NCI-H2227 (cell line): ENCODE data around the gene DCANP1.

Experiments
- DNase-seq: peaks from one replicate; lab custom pipeline; 2025; ENCODE audit not compliant: unreplicated experiment; lab: John Stamatoyannopoulos, UW

DCANP1 gene

GRCh38 chr5:135457424-135458071, 10.4 kb upstream of the DCANP1 start:
- DNase-seq: peak; percentile 74

GRCh38 chr5:135456238-135457099, 9.3 kb upstream of the DCANP1 start:
- no peak for DNase-seq

GRCh38 chr5:135455876-135456237, 8.7 kb upstream of the DCANP1 start:
- DNase-seq: no peak

GRCh38 chr5:135454946-135455345, 7.8 kb upstream of the DCANP1 start:
- no peak for DNase-seq

- DNase-seq: no peak
These were observed 6.5 kb upstream of the DCANP1 start for GRCh38 chr5:135453613-135454012.

- DNase-seq: no peak
These were observed 5.3 kb upstream of the DCANP1 start, which contains the start of gene TIFAB for GRCh38 chr5:135452321-135453030. Gene TIFAB, minus strand, starts transcription at chr5:135452351. Its CDS starts 2,412 bp downstream, at chr5:135449939.

- no peak for DNase-seq
These were observed 4.6 kb upstream of the DCANP1 start for GRCh38 chr5:135451581-135452320.

- no peak for DNase-seq
These were observed 3.8 kb upstream of the DCANP1 start for GRCh38 chr5:135450952-135451351.

- DNase-seq: no peak
These were observed 3.2 kb upstream of the DCANP1 start for GRCh38 chr5:135450336-135450735.

- DNase-seq: no peak
These were observed 2.5 kb upstream of the DCANP1 start for GRCh38 chr5:135449644-135450043.

- no peak for DNase-seq
These were observed 1.8 kb upstream of the DCANP1 start for GRCh38 chr5:135448791-135449507.

- DNase-seq: no peak
These were observed 1.1 kb upstream of the DCANP1 start for GRCh38 chr5:135448071-135448739.

GRCh38 chr5:135446615-135447014, 533 bp downstream of the DCANP1 start:
- no peak for DNase-seq

GRCh38 chr5:135446206-135446605, 942 bp downstream of the DCANP1 start:
- DNase-seq: no peak

GRCh38 chr5:135445306-135445985, 1.7 kb downstream of the DCANP1 start:
- no peak for DNase-seq

GRCh38 chr5:135444881-135445280, 2.3 kb downstream of the DCANP1 start:
- no peak for DNase-seq

GRCh38 chr5:135444360-135444759, 2.8 kb downstream of the DCANP1 start:
- DNase-seq: no peak

GRCh38 chr5:135443161-135443960, 3.8 kb downstream of the DCANP1 start:
- peak; percentile 7 for DNase-seq
